Breast epithelium (tissue), 3 donors: ENCODE data around the gene TFB1M.

Source experiments
- CTCF ChIP-seq, 3 donors: fragments of 450-650 bp; IDR thresholded peaks; one replicate each; pipeline ENCODE4 v1.5.1; 2016 to 2017; ENCODE audit warnings: antibody characterized with exemption in 3 of 3, mild to moderate bottlenecking in 3 of 3, moderate library complexity in 3 of 3
- POLR2AphosphoS5 ChIP-seq, 3 donors: sonication (generic); formaldehyde crosslinking; IDR thresholded peaks; one replicate each; pipeline ENCODE4 v1.6.1; 2017; ENCODE audit warnings: antibody characterized with exemption in 3 of 3

- TF ChIP-seq CTCF (IDR thresholded peaks at IDR 0.05), result no peak
- no peak for TF ChIP-seq POLR2AphosphoS5 (IDR thresholded peaks at IDR 0.05)
Observed at GRCh38 chr6:155324993-155325392, 10.7 kb upstream of the TFB1M start.
